Putamen (tissue), 1 donor: ENCODE results near the gene TRIM71.

Experiments
- DNase-seq: peaks from one replicate; pipeline ENCODE4 v3.0.0-alpha.2; 2016; ENCODE audit warnings: low spot score

TRIM71 gene

GRCh38 chr3:32866533-32866932 lies 48.7 kb downstream of the TRIM71 start:
- no peak for DNase-seq

GRCh38 chr3:32867954-32868353 lies 50.2 kb downstream of the TRIM71 start:
- no peak for DNase-seq

- DNase-seq: no peak
These were observed 51.1 kb downstream of the TRIM71 start for GRCh38 chr3:32868719-32869512.

- DNase-seq: no peak
These were observed 51.8 kb downstream of the TRIM71 start for GRCh38 chr3:32869513-32870047.

GRCh38 chr3:32870373-32871095 lies 52.7 kb downstream of the TRIM71 start:
- DNase-seq: no peak

GRCh38 chr3:32871273-32871672 lies 53.5 kb downstream of the TRIM71 start:
- no peak for DNase-seq

GRCh38 chr3:32872487-32873382 lies 54.9 kb downstream of the TRIM71 start:
- no peak for DNase-seq

GRCh38 chr3:32873531-32874130 lies 55.8 kb downstream of the TRIM71 start:
- DNase-seq: no peak

- DNase-seq: no peak
These were observed 59.1 kb downstream of the TRIM71 start for GRCh38 chr3:32876920-32877319.

- DNase-seq: no peak
These were observed 59.8 kb downstream of the TRIM71 start for GRCh38 chr3:32877598-32877997.

GRCh38 chr3:32880225-32880624 lies 62.4 kb downstream of the TRIM71 start:
- no peak for DNase-seq

GRCh38 chr3:32881624-32882023 lies 63.8 kb downstream of the TRIM71 start:
- no peak for DNase-seq

- DNase-seq: no peak
These were observed 64.4 kb downstream of the TRIM71 start for GRCh38 chr3:32882189-32882588.

GRCh38 chr3:32882603-32883025 lies 64.8 kb downstream of the TRIM71 start:
- DNase-seq: no peak

- no peak for DNase-seq
These were observed 66.0 kb downstream of the TRIM71 start for GRCh38 chr3:32883817-32884216.

GRCh38 chr3:32884591-32884990 lies 66.8 kb downstream of the TRIM71 start:
- no peak for DNase-seq

GRCh38 chr3:32885283-32885901 lies 67.6 kb downstream of the TRIM71 start:
- peak; percentile 36 for DNase-seq

- DNase-seq: no peak
These were observed 68.5 kb downstream of the TRIM71 start for GRCh38 chr3:32886296-32886695.

GRCh38 chr3:32886911-32887310 lies 69.1 kb downstream of the TRIM71 start:
- DNase-seq: no peak

- no peak for DNase-seq
These were observed 70.9 kb downstream of the TRIM71 start for GRCh38 chr3:32888739-32889138.
